Muscle of leg (tissue), 11 donors: ENCODE measurements around the gene CAMTA1. TPM values are rescaled to one million over a fixed set of nuclear protein-coding genes. Genes with fewer than 3 reads are reported as not detected.

Experiments
- DNase-seq: peaks from one replicate; pipeline ENCODE4 v3.0.0; 2013
- H3K27ac ChIP-seq: one replicate; pipeline ENCODE4 v1.5.1; 2013; ENCODE audit warnings: mild to moderate bottlenecking, low read length, control low read depth
- H3K27me3 ChIP-seq: one replicate; pipeline ENCODE4 v1.6.1; 2013; ENCODE audit warnings: low read length; ENCODE audit not compliant: control insufficient read depth, insufficient read depth
- H3K36me3 ChIP-seq: one replicate; pipeline ENCODE4 v1.6.1; 2013; ENCODE audit warnings: low read length; ENCODE audit not compliant: control insufficient read depth, insufficient read depth
- H3K4me1 ChIP-seq: one replicate; pipeline ENCODE4 v1.6.1; 2013; ENCODE audit warnings: low read length; ENCODE audit not compliant: control insufficient read depth, insufficient read depth
- H3K4me3 ChIP-seq: one replicate; pipeline ENCODE4 v1.5.1; 2013; ENCODE audit warnings: low read length, control low read depth
- H3K9me3 ChIP-seq: replicated peaks from 2 replicates; pipeline ENCODE4 v1.6.1; 2013; ENCODE audit warnings: low read depth, low read length; ENCODE audit not compliant: control insufficient read depth
- WGBS: methylation state at CpG from one replicate; pipeline ENCODE4 v1.1.5; 2013; ENCODE audit warnings: missing lambda C conversion rate; ENCODE audit not compliant: insufficient coverage; 5-methylcytosine and 5-hydroxymethylcytosine counted together
- polyA plus RNA-seq, 8 donors: library from polyadenylated mRNA; unstranded; fragments of 120-200 nt; gene quantifications; one replicate each; pipeline versions ENCODE4 v1.2.1 to v1.2.3, GENCODE V29; 2013; ENCODE audit warnings: inconsistent platforms in 1 of 8, low replicate concordance in 1 of 8; ENCODE audit not compliant: insufficient read length in 8 of 8, insufficient read depth in 1 of 8
- total RNA-seq: library from RNA; stranded (reverse); fragments of 120-200 nt; gene quantifications from one replicate; pipeline ENCODE4 v1.2.4, GENCODE V29; 2013

The CAMTA1 gene
- total and polyA plus RNA-seq, 9 donors: 36.4 to 56.4 (median 47.7) TPM

DNA sequence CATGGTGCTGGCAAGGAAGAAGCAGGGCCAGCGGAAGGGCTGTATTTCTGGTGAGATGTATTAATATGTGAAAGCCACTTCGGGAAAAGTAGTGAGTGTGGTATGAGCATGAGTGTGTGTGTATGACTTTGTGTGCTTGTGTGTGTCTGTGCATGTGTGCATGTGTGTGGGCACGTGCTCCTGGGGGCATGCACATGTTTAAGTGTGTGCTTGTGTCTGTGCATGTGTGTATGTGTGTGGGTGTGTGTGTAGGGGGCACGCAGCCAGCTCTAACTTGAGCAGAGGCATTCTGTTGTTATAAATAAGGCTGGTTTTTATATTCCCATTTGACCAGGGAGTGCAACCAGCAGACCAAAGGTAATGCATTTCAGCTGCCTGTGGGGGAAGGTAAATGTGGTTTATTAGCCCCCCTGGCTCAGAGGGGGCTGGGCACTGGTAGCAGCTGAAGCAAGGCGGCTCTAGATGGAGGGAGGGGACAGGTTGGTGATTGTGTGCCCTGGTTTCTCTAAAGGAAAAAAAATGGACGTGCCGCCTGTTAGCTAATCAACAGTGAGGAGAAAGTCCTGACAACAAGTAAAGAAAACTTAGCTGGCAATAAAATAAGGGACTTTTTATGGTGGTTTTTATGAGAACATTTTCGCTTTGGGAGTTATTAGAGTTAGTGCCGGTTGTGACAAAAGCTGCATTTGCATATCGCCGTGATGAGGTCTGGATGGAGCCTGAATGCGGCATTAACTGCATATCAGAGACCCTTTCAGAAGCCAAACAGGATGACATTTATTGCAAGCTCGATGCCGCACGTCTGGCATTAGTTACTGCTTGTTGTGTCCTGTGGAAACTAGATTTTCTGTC, 180.1 kb downstream of the CAMTA1 start:
- peaks cover 31% of the 10 kb centered on the region for H3K4me1 ChIP-seq
- DNase-seq: peak; percentile 27
- peaks cover 20% of the 10 kb centered on the region for H3K27me3 ChIP-seq
- 36% methylated on average over 13 of the region's 15 CpGs for WGBS
- no peak overlapping the region for H3K27ac ChIP-seq
- H3K9me3 ChIP-seq: no peaks in the 10 kb centered on the region
- H3K4me3 ChIP-seq: no peak overlapping the region
- no peaks in the 10 kb centered on the region for H3K36me3 ChIP-seq

- Histone ChIP-seq H3K4me1 (peaks cover 27% of the 10 kb centered on the region), H3K27me3 (peaks cover 20% of the 10 kb centered on the region), H3K4me3 (no peak overlapping the region)
These were observed 180.6 kb downstream of the CAMTA1 start for GRCh38 chr1:6965935-6966241.

GRCh38 chr1:6966326-6966725, 181.1 kb downstream of the CAMTA1 start:
- Histone ChIP-seq H3K9me3 (no peaks in the 10 kb centered on the region), H3K4me1 (peaks cover 23% of the 10 kb centered on the region), H3K27ac (no peak overlapping the region), H3K36me3 (no peaks in the 10 kb centered on the region), H3K27me3 (peaks cover 20% of the 10 kb centered on the region), H3K4me3 (no peak overlapping the region)
- DNase-seq: no peak
- 58% methylated on average over 2 of the region's 5 CpGs for WGBS

More at GRCh38 chr1:6965935-6966241, 180.6 kb downstream of the CAMTA1 start:
- Histone ChIP-seq H3K9me3 (no peaks in the 10 kb centered on the region), H3K27ac (no peak overlapping the region), H3K36me3 (no peaks in the 10 kb centered on the region)
- DNase-seq: no peak
- 64% methylated on average over 3 of the region's 7 CpGs for WGBS

- no peak overlapping the region for H3K27ac ChIP-seq
- H3K36me3 ChIP-seq: no peaks in the 10 kb centered on the region
- H3K27me3 ChIP-seq: peaks cover 22% of the 10 kb centered on the region
- 62% methylated on average over 5 of the region's 8 CpGs for WGBS
- H3K9me3 ChIP-seq: no peaks in the 10 kb centered on the region
- DNase-seq: no peak
- H3K4me1 ChIP-seq: peaks cover 15% of the 10 kb centered on the region
- no peak overlapping the region for H3K4me3 ChIP-seq
These were observed 182.3 kb downstream of the CAMTA1 start for GRCh38 chr1:6967431-6968111.

- Histone ChIP-seq H3K27ac (no peak overlapping the region), H3K27me3 (peaks cover 19% of the 10 kb centered on the region), H3K4me1 (peaks cover 6% of the 10 kb centered on the region), H3K4me3 (no peak overlapping the region), H3K9me3 (no peaks in the 10 kb centered on the region), H3K36me3 (no peaks in the 10 kb centered on the region)
- DNase-seq: no peak
- WGBS: 68% methylated on average over 12 of the region's 13 CpGs
These were observed 183.9 kb downstream of the CAMTA1 start for GRCh38 chr1:6969106-6969505.

GRCh38 chr1:6969762-6970161, 184.5 kb downstream of the CAMTA1 start:
- WGBS: 94% methylated on average over 2 of the region's 2 CpGs
- H3K9me3 ChIP-seq: no peaks in the 10 kb centered on the region
- H3K27me3 ChIP-seq: peaks cover 19% of the 10 kb centered on the region
- no peak overlapping the region for H3K27ac ChIP-seq
- DNase-seq: no peak
- peaks cover 6% of the 10 kb centered on the region for H3K4me1 ChIP-seq
- no peaks in the 10 kb centered on the region for H3K36me3 ChIP-seq
- H3K4me3 ChIP-seq: no peak overlapping the region

DNA sequence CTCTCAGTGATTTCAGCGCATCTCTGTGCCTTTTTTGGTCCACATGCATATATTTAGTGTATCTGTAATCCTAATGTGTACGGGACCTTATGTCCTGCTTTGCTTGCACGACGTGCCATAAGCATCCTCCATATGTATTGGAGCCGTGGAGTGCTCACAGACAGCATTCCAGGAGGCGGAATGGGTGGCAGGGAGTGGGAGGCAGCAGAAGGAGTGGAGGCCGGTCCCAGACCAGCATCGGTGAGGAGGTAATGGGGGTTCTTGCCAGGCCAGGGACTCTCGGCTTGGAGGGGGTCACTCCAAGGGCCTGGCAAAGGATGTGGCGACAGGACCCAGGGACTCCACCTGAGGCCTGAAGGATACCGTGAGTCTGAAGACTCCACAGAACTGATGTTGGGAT, 185.0 kb downstream of the CAMTA1 start:
- Histone ChIP-seq H3K27ac (no peak overlapping the region), H3K36me3 (no peaks in the 10 kb centered on the region), H3K27me3 (peaks cover 18% of the 10 kb centered on the region), H3K9me3 (no peaks in the 10 kb centered on the region), H3K4me1 (peaks cover 3% of the 10 kb centered on the region), H3K4me3 (no peak overlapping the region)
- 94% methylated on average over 10 of the region's 11 CpGs for WGBS
- DNase-seq: no peak

GRCh38 chr1:6971048-6971447, 185.8 kb downstream of the CAMTA1 start:
- Histone ChIP-seq H3K4me3 (no peak overlapping the region), H3K4me1 (no peaks in the 10 kb centered on the region), H3K27me3 (peaks cover 12% of the 10 kb centered on the region), H3K27ac (no peak overlapping the region), H3K9me3 (no peaks in the 10 kb centered on the region), H3K36me3 (no peaks in the 10 kb centered on the region)
- 55% methylated on average over 7 of the region's 9 CpGs for WGBS
- no peak for DNase-seq

- DNase-seq: no peak
- no peak overlapping the region for H3K4me3 ChIP-seq
- no peak overlapping the region for H3K27ac ChIP-seq
- H3K9me3 ChIP-seq: no peaks in the 10 kb centered on the region
- H3K36me3 ChIP-seq: no peaks in the 10 kb centered on the region
- WGBS: 75% methylated on average over 10 of the region's 11 CpGs
- H3K4me1 ChIP-seq: no peaks in the 10 kb centered on the region
- H3K27me3 ChIP-seq: peaks cover 12% of the 10 kb centered on the region
These were observed 186.4 kb downstream of the CAMTA1 start for GRCh38 chr1:6971699-6972098.

DNA sequence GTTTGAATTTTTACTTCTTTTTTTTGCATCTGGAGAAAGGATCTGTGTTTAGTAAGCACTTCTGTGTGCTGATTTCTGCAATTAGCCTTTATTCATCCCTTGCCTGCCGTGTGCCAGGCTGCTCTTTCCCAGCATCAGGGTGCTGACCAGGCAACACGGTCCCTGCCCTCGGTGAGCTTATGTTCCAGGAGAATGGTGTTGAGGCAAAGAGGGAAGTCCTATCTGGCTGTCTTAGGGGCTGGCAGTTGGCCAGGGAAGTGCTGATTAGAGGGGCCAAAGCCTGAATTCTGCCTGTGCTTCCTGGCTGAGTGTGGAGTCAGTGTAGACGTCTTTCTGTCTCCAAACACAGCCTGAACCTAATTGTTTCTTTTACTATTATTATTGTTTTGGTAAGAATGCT, 187.1 kb downstream of the CAMTA1 start:
- Histone ChIP-seq H3K4me1 (no peaks in the 10 kb centered on the region), H3K4me3 (no peak overlapping the region), H3K27ac (no peak overlapping the region), H3K9me3 (no peaks in the 10 kb centered on the region), H3K36me3 (no peaks in the 10 kb centered on the region), H3K27me3 (peaks cover 11% of the 10 kb centered on the region)
- DNase-seq: no peak
- 78% methylated on average over 3 of the region's 4 CpGs for WGBS
